ENCODE measurements around the gene RBM26. TPM values are rescaled to one million over a fixed set of nuclear protein-coding genes. Genes with fewer than 3 reads are reported as not detected.

The RBM26 gene
- total RNA-seq, 4 donors from 2014 or later: 23.4 to 78.5 (median 34.2) TPM

DNA sequence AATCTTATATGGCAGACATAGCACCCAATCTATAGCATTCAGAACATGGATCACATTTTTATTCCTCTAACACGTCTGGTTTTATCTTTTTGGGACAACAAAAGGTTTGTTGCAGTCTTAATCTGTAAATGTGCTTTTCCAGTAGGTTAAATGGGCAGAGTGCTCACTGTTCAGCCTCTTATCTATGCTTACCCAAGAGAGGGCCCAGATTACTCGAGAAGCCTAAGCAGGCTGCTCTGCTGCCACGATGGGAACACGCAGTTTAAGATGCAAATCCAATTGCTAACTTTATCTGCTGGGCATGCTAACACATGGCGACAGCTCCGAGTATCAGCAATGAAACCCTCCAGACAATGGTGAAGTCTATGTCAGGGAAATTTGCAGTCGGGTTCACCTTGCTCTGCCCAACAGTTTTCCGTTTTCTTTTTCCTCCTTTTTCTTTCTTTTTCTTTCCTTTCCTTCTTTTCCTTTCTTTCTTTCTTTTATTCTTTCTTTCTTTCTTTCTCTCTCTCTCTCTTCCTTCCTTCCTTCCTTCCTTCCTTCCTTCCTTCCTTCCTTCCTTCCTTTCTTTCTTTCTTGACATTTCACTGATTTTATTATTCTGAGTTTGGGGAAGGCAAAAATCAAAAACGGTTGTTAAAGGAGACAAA is 115.3 kb downstream of the RBM26 start:
- H3K36me3 ChIP-seq: no peaks in the 10 kb centered on the region
- no peak overlapping the region for H3K27ac ChIP-seq
- WGBS: 86% methylated on average over 9 of the region's 9 CpGs
- no peak for DNase-seq (ENCODE audit: low spot score in 2 of 2)
- no peak overlapping the region for H3K4me3 ChIP-seq
- H3K9me3 ChIP-seq: no peaks in the 10 kb centered on the region
- H3K4me1 ChIP-seq: no peaks in the 10 kb centered on the region
- TF ChIP-seq, protein P1, sequence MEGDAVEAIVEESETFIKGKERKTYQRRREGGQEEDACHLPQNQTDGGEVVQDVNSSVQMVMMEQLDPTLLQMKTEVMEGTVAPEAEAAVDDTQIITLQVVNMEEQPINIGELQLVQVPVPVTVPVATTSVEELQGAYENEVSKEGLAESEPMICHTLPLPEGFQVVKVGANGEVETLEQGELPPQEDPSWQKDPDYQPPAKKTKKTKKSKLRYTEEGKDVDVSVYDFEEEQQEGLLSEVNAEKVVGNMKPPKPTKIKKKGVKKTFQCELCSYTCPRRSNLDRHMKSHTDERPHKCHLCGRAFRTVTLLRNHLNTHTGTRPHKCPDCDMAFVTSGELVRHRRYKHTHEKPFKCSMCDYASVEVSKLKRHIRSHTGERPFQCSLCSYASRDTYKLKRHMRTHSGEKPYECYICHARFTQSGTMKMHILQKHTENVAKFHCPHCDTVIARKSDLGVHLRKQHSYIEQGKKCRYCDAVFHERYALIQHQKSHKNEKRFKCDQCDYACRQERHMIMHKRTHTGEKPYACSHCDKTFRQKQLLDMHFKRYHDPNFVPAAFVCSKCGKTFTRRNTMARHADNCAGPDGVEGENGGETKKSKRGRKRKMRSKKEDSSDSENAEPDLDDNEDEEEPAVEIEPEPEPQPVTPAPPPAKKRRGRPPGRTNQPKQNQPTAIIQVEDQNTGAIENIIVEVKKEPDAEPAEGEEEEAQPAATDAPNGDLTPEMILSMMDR (IDR thresholded peaks at IDR 0.05): no peak
- TF ChIP-seq POLR2AphosphoS5 (IDR thresholded peaks at IDR 0.05): no peak
- no peak for TF ChIP-seq POLR2A (IDR thresholded peaks at IDR 0.05)
- TF ChIP-seq EP300 (IDR thresholded peaks at IDR 0.05): no peak
- no peaks in the 10 kb centered on the region for H3K27me3 ChIP-seq

DNA sequence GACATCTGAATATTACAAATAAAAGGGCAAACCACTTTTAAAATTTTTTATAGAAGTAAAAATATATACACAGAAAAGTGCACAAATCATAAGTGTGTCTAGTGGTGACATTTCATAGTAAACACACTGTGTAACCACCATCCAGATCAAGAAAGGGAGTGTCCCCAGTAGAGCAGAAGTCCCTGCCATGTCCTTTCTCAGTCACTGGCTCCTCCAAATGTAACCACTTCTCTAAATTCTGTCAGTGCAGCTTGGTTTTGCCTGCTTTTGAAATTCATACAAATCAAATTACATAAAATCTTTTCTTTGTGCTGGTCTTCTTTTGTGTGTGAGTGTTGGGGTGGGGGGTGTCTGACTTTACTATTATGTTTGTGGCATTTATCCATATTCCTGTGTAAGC is 116.5 kb downstream of the RBM26 start:
- Histone ChIP-seq H3K36me3 (no peaks in the 10 kb centered on the region), H3K27me3 (no peaks in the 10 kb centered on the region), H3K27ac (no peak overlapping the region), H3K4me1 (no peaks in the 10 kb centered on the region), H3K4me3 (no peak overlapping the region), H3K9me3 (no peaks in the 10 kb centered on the region)
- TF ChIP-seq, protein P1 (IDR thresholded peaks at IDR 0.05): no peak
- TF ChIP-seq EP300 (IDR thresholded peaks at IDR 0.05) (no peak), POLR2A (IDR thresholded peaks at IDR 0.05) (no peak), POLR2AphosphoS5 (IDR thresholded peaks at IDR 0.05) (no peak)
- DNase-seq (ENCODE audit: low spot score in 2 of 2): no peak

DNA sequence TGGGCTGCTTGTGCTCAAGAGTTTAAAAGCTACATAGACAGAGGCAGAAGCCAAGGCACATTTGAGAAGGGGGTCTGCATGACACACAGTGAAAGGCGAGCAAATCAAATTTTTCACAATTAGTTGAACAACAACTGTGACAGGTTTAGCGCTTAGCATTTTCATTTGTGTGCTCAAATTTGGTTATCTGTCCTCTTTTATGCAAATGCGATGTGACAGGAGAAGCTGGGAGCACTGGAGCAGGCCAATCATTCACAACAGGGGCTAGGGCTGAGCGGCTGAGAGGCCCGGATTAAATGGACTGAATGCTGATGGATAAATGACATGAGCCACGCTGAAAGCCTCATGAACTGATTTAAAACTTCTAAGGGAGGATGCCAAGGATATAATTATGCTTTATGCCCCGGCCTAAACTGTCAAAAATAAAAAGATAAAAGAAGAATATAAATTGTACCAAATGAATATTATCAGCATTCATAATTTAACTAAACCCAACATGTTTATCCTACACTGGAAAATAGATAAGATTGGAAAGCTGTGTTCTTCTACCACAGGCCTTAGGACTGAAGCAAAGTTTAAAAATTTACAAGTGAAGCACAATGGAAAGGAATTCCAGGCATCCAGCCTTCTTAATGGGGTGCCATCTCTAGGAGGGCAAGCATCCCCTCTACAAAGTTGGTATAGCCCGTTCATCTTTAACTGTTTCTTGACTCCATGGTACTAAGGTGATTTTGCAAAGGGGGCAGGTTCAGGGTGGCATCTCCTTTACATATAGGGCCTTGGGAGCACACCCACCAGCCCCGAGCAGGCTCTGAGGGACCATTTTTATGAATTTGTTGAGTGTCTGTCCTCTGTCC is 117.9 kb downstream of the RBM26 start:
- Histone ChIP-seq H3K4me3 (no peak overlapping the region), H3K36me3 (no peaks in the 10 kb centered on the region), H3K27ac (no peak overlapping the region), H3K27me3 (no peaks in the 10 kb centered on the region), H3K4me1 (no peaks in the 10 kb centered on the region), H3K9me3 (no peaks in the 10 kb centered on the region)
- 63% methylated on average over 9 of the region's 9 CpGs for WGBS
- DNase-seq (ENCODE audit: low spot score in 2 of 2): no peak
- TF ChIP-seq POLR2A (IDR thresholded peaks at IDR 0.05) (no peak), EP300 (IDR thresholded peaks at IDR 0.05) (no peak), POLR2AphosphoS5 (IDR thresholded peaks at IDR 0.05) (no peak)
- TF ChIP-seq, protein P1 (IDR thresholded peaks at IDR 0.05): no peak

DNA sequence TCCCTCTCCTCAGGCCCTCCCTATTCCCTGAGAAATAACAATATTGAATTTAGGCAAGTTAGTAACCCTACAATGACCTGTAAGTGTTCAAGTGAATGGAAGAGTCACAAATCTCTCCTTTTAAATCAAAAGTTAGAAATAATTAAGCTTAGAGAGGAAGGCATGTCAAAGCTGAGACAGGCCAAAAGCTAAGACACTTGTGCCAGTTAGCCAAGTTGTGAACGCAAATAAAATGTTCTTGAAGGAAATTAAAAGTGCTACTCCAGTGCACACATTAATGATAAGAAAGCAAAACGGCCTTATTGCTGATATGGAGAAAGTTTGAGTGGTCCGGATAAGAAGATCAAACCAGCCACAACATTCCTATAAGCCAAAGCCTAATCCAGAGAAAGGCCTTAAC is 120.9 kb downstream of the RBM26 start:
- TF ChIP-seq POLR2AphosphoS5 (IDR thresholded peaks at IDR 0.05) (no peak), EP300 (IDR thresholded peaks at IDR 0.05) (no peak), POLR2A (IDR thresholded peaks at IDR 0.05) (no peak)
- TF ChIP-seq, protein P1 (IDR thresholded peaks at IDR 0.05): no peak
- Histone ChIP-seq H3K27ac (no peak overlapping the region), H3K36me3 (no peaks in the 10 kb centered on the region), H3K4me1 (no peaks in the 10 kb centered on the region), H3K9me3 (no peaks in the 10 kb centered on the region), H3K4me3 (no peak overlapping the region), H3K27me3 (no peaks in the 10 kb centered on the region)
- no peak for DNase-seq (ENCODE audit: low spot score in 2 of 2)
- 88% methylated on average over 3 of the region's 3 CpGs for WGBS

DNA sequence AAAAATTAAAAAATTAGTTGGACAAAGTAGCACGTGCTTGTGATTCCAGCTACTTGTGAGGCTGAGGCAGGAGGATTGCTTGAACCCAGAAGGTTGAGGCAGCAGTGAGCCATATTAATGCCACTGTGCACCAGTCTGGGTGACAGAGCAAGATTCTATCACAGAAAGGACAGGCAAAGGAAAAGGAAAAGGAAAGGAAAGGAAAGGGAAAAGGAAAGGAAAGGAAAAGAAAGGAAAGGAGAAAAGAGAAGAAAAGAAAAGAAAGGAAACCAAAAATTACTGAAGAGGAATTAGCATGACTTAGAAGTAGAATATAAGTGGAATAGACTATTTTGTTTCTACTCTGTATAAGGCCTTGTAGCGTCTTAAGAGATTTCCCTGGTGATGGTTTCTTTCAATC is 122.3 kb downstream of the RBM26 start:
- Histone ChIP-seq H3K9me3 (no peaks in the 10 kb centered on the region), H3K27me3 (no peaks in the 10 kb centered on the region), H3K4me3 (no peak overlapping the region), H3K4me1 (no peaks in the 10 kb centered on the region), H3K27ac (no peak overlapping the region), H3K36me3 (no peaks in the 10 kb centered on the region)
- WGBS: 89% methylated on average over 2 of the region's 2 CpGs
- no peak for DNase-seq (ENCODE audit: low spot score in 2 of 2)
- TF ChIP-seq, protein P1 (IDR thresholded peaks at IDR 0.05): no peak
- TF ChIP-seq POLR2AphosphoS5 (IDR thresholded peaks at IDR 0.05) (no peak), POLR2A (IDR thresholded peaks at IDR 0.05) (no peak), EP300 (IDR thresholded peaks at IDR 0.05) (no peak)
